Uterus (tissue), 4 donors: Measurements from ENCODE around the gene CLMP. TPM values are rescaled to one million over a fixed set of nuclear protein-coding genes. Genes with fewer than 3 reads are reported as not detected.

Experiments used
- DNase-seq, 2 donors: peaks; one replicate each; pipeline ENCODE4 v3.0.0-alpha.2; 2019 to 2020
- H3K27ac ChIP-seq, 2 donors: fragments of 200-600 bp; sonication (generic); 1 replicate in 1 of 2; 2 replicates in 1 of 2; pipeline ENCODE4 v1.5.1; 2016 to 2018
- H3K27me3 ChIP-seq, 2 donors: fragments of 200-600 bp; sonication (generic); one replicate each; pipeline ENCODE4 v1.5.1; 2018 to 2019; ENCODE audit warnings: control low read depth in 1 of 2
- H3K36me3 ChIP-seq, 2 donors: fragments of 200-600 bp; sonication (generic); one replicate each; pipeline ENCODE4 v1.5.1; 2019; ENCODE audit warnings: control low read depth in 1 of 2
- H3K4me1 ChIP-seq, 2 donors: fragments of 200-600 bp; sonication (generic); one replicate each; pipeline ENCODE4 v1.5.1; 2018 to 2019; ENCODE audit warnings: control low read depth in 1 of 2
- H3K4me3 ChIP-seq, 2 donors: fragments of 200-600 bp; sonication (generic); 1 replicate in 1 of 2; 2 replicates in 1 of 2; pipeline ENCODE4 v1.5.1; 2018 to 2019; ENCODE audit warnings: mild to moderate bottlenecking in 1 of 2
- H3K9me3 ChIP-seq, 2 donors: fragments of 200-600 bp; sonication (generic); one replicate each; pipeline ENCODE4 v1.5.1; 2019; ENCODE audit warnings: control low read depth in 1 of 2
- CTCF ChIP-seq, 4 experiments: fragments of 200-600 bp in 2 of 4; fragments of 450-650 bp in 2 of 4; sonication (generic) in 2 of 4; IDR thresholded peaks; one replicate each; pipeline ENCODE4 v1.5.1; 2016 to 2019; ENCODE audit warnings: antibody characterized with exemption in 4 of 4, mild to moderate bottlenecking in 2 of 4, moderate library complexity in 1 of 4
- POLR2A ChIP-seq, 2 donors: fragments of 450-650 bp; IDR thresholded peaks; one replicate each; pipeline ENCODE4 v1.6.1; 2016; ENCODE audit warnings: antibody characterized with exemption in 2 of 2, mild to moderate bottlenecking in 1 of 2, moderate library complexity in 1 of 2
- intact Hi-C: fragments of 100-400 bp; cut with DNase I; formaldehyde crosslinking; loops from one replicate; pipeline ENCODE4 v1.15.1; 2023; ENCODE audit warnings: low total_unique reads
- total RNA-seq, 4 donors: library from RNA; depleted of rRNA in 3 of 4; stranded (reverse); fragments of >200 nt in 3 of 4; gene quantifications; one replicate each; pipeline versions ENCODE4 v1.1.0 to v1.2.4, GENCODE V29; 2014 to 2023
- donor health status: DM: yes; HTN: yes; CAD: no.

The CLMP gene
- total RNA-seq, 4 donors from 2014 or later = 51.6 to 143 (median 95.7) TPM

GRCh38 chr11:123227763-123228495, 32.9 kb upstream of the CLMP start:
- no peak overlapping the region for H3K27ac ChIP-seq

GRCh38 chr11:123221584-123221983, 26.5 kb upstream of the CLMP start:
- H3K36me3 ChIP-seq = no peaks in the 10 kb centered on the region
- no peak overlapping the region for H3K4me3 ChIP-seq
- intact Hi-C loops = no loop called here
- TF ChIP-seq CTCF (IDR thresholded peaks at IDR 0.05) = no peak
- no peak for TF ChIP-seq POLR2A (IDR thresholded peaks at IDR 0.05)
- H3K9me3 ChIP-seq = peaks cover 0 to 3% of the 10 kb centered on the region in 2 donors
- no peaks in the 10 kb centered on the region for H3K27me3 ChIP-seq
- H3K4me1 ChIP-seq = no peaks in the 10 kb centered on the region
- DNase-seq = no peak
- no peak overlapping the region for H3K27ac ChIP-seq

More at GRCh38 chr11:123227763-123228495, 32.9 kb upstream of the CLMP start:
- no peak overlapping the region for H3K4me3 ChIP-seq
- no peaks in the 10 kb centered on the region for H3K36me3 ChIP-seq
- no peaks in the 10 kb centered on the region for H3K27me3 ChIP-seq
- no peak for DNase-seq
- no peak for TF ChIP-seq CTCF (IDR thresholded peaks at IDR 0.05)
- no peaks in the 10 kb centered on the region for H3K4me1 ChIP-seq
- no peaks in the 10 kb centered on the region for H3K9me3 ChIP-seq
- intact Hi-C loops = no loop called here

- no peaks in the 10 kb centered on the region for H3K36me3 ChIP-seq
- no peaks in the 10 kb centered on the region for H3K4me1 ChIP-seq
- no peaks in the 10 kb centered on the region for H3K27me3 ChIP-seq
- intact Hi-C loops = no loop called here
- H3K9me3 ChIP-seq = peaks cover 0 to 3% of the 10 kb centered on the region in 2 donors
- TF ChIP-seq POLR2A (IDR thresholded peaks at IDR 0.05) (no peak), CTCF (IDR thresholded peaks at IDR 0.05) (no peak)
- no peak for DNase-seq
- H3K27ac ChIP-seq = no peak overlapping the region
- no peak overlapping the region for H3K4me3 ChIP-seq
These were observed 26.1 kb upstream of the CLMP start for GRCh38 chr11:123221096-123221561.

GRCh38 chr11:123219066-123219690, 24.1 kb upstream of the CLMP start:
- DNase-seq = no peak
- no peak overlapping the region for H3K27ac ChIP-seq
- no peaks in the 10 kb centered on the region for H3K27me3 ChIP-seq
- H3K36me3 ChIP-seq = no peaks in the 10 kb centered on the region
- H3K9me3 ChIP-seq = peaks cover 0 to 3% of the 10 kb centered on the region in 2 donors
- intact Hi-C loops = no loop called here
- TF ChIP-seq POLR2A (IDR thresholded peaks at IDR 0.05) (no peak), CTCF (IDR thresholded peaks at IDR 0.05) (no peak)
- H3K4me3 ChIP-seq = no peak overlapping the region
- no peaks in the 10 kb centered on the region for H3K4me1 ChIP-seq

- Histone ChIP-seq H3K27ac (no peak overlapping the region), H3K4me1 (no peaks in the 10 kb centered on the region), H3K4me3 (no peak overlapping the region), H3K9me3 (peaks cover 0 to 3% of the 10 kb centered on the region in 2 donors), H3K36me3 (no peaks in the 10 kb centered on the region), H3K27me3 (no peaks in the 10 kb centered on the region)
- intact Hi-C loops = no loop called here
- TF ChIP-seq CTCF (IDR thresholded peaks at IDR 0.05) (no peak), POLR2A (IDR thresholded peaks at IDR 0.05) (no peak)
- DNase-seq = no peak
These were observed 23.4 kb upstream of the CLMP start for GRCh38 chr11:123218451-123218850.
